HepG2 (cell line): ENCODE measurements around the gene LRRC45. TPM values are rescaled to one million over a fixed set of nuclear protein-coding genes. Genes with fewer than 3 reads are reported as not detected.
A peak's percentile ranks its signal among the peaks of the same experiment; 100 is the strongest.

ENCODE experiments used
- ATAC-seq: fragments of 200-7000 bp; cut with Tn5 transposase; 3 replicates; pipeline ENCODE4 v1.9.1; 2020; ENCODE audit warnings: mild to moderate bottlenecking, moderate library complexity
- BruUV-seq: library from RNA; stranded (reverse); fragments of 400-500 nt; replicated peaks from 2 replicates; lab custom pipeline; 2021; lab: Mats Ljungman, UMichigan
- CTCF ChIA-PET: fragments of 300-600 bp; formaldehyde crosslinking; extraction: SDS; loops from one replicate; lab custom pipeline; 2021; ENCODE audit warnings: low total read pairs, inconsistent platforms, low intra/inter-chr PET ratio; lab: Yijun Ruan, JAX
- POLR2A ChIA-PET: fragments of 350-600 bp; sonication (Branson Sonifier 250); formaldehyde crosslinking; loops from one replicate; lab custom pipeline; 2020; ENCODE audit warnings: antibody characterized with exemption, inconsistent platforms; lab: Yijun Ruan, JAX
- DNase-seq: peaks from one replicate; pipeline ENCODE4 v3.0.0-alpha.2; 2015; ENCODE audit warnings: low spot score
- FAIRE-seq: peaks from 3 replicates; lab custom pipeline; 2011; peaks lifted over from hg19 to GRCh38; lab: Jason Lieb, UNC
- H2AFZ ChIP-seq: one replicate; pipeline ENCODE4 v1.6.1; 2011; ENCODE audit warnings: low read length, inconsistent platforms
- H3K27ac ChIP-seq: fragments of 300-600 bp; 3 replicates; pipeline ENCODE4 v1.8.0; 2011; ENCODE audit warnings: mixed run types, mild to moderate bottlenecking, mixed read lengths, low read length, inconsistent platforms; ENCODE audit not compliant: insufficient read depth; ENCODE audit errors: extremely low read length
- H3K27me3 ChIP-seq, 2 experiments: fragments of 200-600 bp in 1 of 2; 2 replicates in 1 of 2; 3 replicates in 1 of 2; pipeline versions ENCODE4 v1.6.0 to v1.8.0; 2011; ENCODE audit warnings: low read length in 2 of 2, mild to moderate bottlenecking in 2 of 2, moderate library complexity in 2 of 2, inconsistent platforms in 1 of 2; ENCODE audit not compliant: insufficient read depth in 2 of 2, control insufficient read depth in 1 of 2
- H3K36me3 ChIP-seq, 2 experiments: fragments of 200-600 bp in 1 of 2; replicated peaks in 1 of 2; 2 replicates in 1 of 2; 3 replicates in 1 of 2; pipeline versions ENCODE4 v1.5.1 to v1.8.0; 2011; ENCODE audit warnings: low read length in 2 of 2, inconsistent platforms in 1 of 2; ENCODE audit not compliant: insufficient read depth in 2 of 2, control insufficient read depth in 1 of 2
- H3K4me1 ChIP-seq: 2 replicates; pipeline ENCODE4 v1.5.1; 2012; ENCODE audit warnings: low read length, inconsistent platforms; ENCODE audit not compliant: insufficient read depth
- H3K4me2 ChIP-seq: 2 replicates; pipeline ENCODE4 v1.6.0; 2011; ENCODE audit warnings: low read depth, low read length, inconsistent platforms
- H3K4me3 ChIP-seq, 3 experiments: fragments of 200-600 bp in 1 of 3; sonication (generic), shearing (Covaris generic) in 1 of 3; replicated peaks in 1 of 3; 2 replicates each; pipeline ENCODE4 v1.5.1; 2011 to 2016; ENCODE audit warnings: low read length in 3 of 3, inconsistent platforms in 2 of 3, low read depth in 2 of 3, mild to moderate bottlenecking in 2 of 3, control low read depth in 1 of 3, mixed read lengths in 1 of 3; ENCODE audit not compliant: insufficient read depth in 1 of 3
- H3K79me2 ChIP-seq: one replicate; pipeline ENCODE4 v1.6.1; 2011; ENCODE audit warnings: low read length, inconsistent platforms; ENCODE audit not compliant: insufficient read depth
- H3K9ac ChIP-seq: 2 replicates; pipeline ENCODE4 v1.6.0; 2011; ENCODE audit warnings: mild to moderate bottlenecking, low read depth, low read length, inconsistent platforms; ENCODE audit not compliant: insufficient read depth
- H3K9me3 ChIP-seq: 2 replicates; pipeline ENCODE4 v1.5.1; 2012; ENCODE audit warnings: mild to moderate bottlenecking, low read length
- H4K20me1 ChIP-seq: 2 replicates; pipeline ENCODE4 v1.6.0; 2011; ENCODE audit warnings: inconsistent platforms, mild to moderate bottlenecking, low read length, moderate library complexity; ENCODE audit not compliant: insufficient read depth
- FOSL2 ChIP-seq: sonication (generic); formaldehyde crosslinking; IDR thresholded peaks from 2 replicates; pipeline ENCODE4 v1.4.0; 2020; ENCODE audit warnings: missing genetic modification reagents
- GATAD1 ChIP-seq: IDR thresholded peaks from 2 replicates; pipeline ENCODE4 v1.6.1; 2016; ENCODE audit warnings: missing genetic modification reagents, missing compliant biosample characterization
- JUNB ChIP-seq: sonication (generic); formaldehyde crosslinking; IDR thresholded peaks from 2 replicates; pipeline ENCODE4 v1.8.0; 2022; ENCODE audit warnings: missing genetic modification reagents, mild to moderate bottlenecking, borderline replicate concordance
- KDM1A ChIP-seq: IDR thresholded peaks from 2 replicates; pipeline ENCODE4 v1.6.1; 2016; ENCODE audit warnings: missing compliant biosample characterization
- KLF13 ChIP-seq: sonication (generic); formaldehyde crosslinking; IDR thresholded peaks from 2 replicates; pipeline ENCODE4 v1.4.0; 2020; ENCODE audit warnings: mild to moderate bottlenecking, missing genetic modification reagents
- POLR2A ChIP-seq, 2 experiments: IDR thresholded peaks; 2 replicates each; pipeline ENCODE4 v1.6.1; 2011; ENCODE audit warnings: low read depth in 2 of 2, low read length in 2 of 2, mild to moderate bottlenecking in 1 of 2, moderate library complexity in 1 of 2; ENCODE audit not compliant: insufficient read depth in 1 of 2
- ZNF563 ChIP-seq: sonication (generic); formaldehyde crosslinking; IDR thresholded peaks from 2 replicates; pipeline ENCODE4 v1.8.0; 2022; ENCODE audit warnings: mild to moderate bottlenecking, moderate library complexity, missing genetic modification reagents
- ZZZ3 ChIP-seq: sonication (generic); formaldehyde crosslinking; IDR thresholded peaks from 2 replicates; pipeline ENCODE4 v1.4.0; 2020; ENCODE audit warnings: missing genetic modification reagents, mild to moderate bottlenecking, borderline replicate concordance
- WGBS: methylation state at CpG from one replicate; pipeline ENCODE4 v1.1.6; 2017; ENCODE audit warnings: low lambda C conversion rate; 5-methylcytosine and 5-hydroxymethylcytosine counted together
- in situ Hi-C: cut with HindIII; loops from 2 replicates; pipeline ENCODE4 v1.10.0; 2017; ENCODE audit warnings: low pct_unique_long_range_greater_than_20kb; ENCODE audit not compliant: extremely low pct_ligation_motif_present
- intact Hi-C: fragments of 100-400 bp; cut with micrococcal nuclease; formaldehyde crosslinking; loops from one replicate; pipeline ENCODE4 v1.10.0; 2022; ENCODE audit not compliant: unreplicated experiment
- polyA plus RNA-seq, 8 experiments: library from polyadenylated mRNA; depleted of rRNA in 3 of 8; stranded (reverse) in 7 of 8; unstranded in 1 of 8; fragments of >200 nt; fragmentation: Illumina TruSeq in 4 of 8; extraction: Trizol in 4 of 8; gene quantifications; 2 replicates each; pipeline versions ENCODE4 v1.2.1 to v1.2.3, GENCODE V29; 2011 to 2016; ENCODE audit warnings: low read depth in 4 of 8, missing spikeins in 1 of 8, mixed read lengths in 1 of 8; ENCODE audit not compliant: insufficient read depth in 1 of 8
- total RNA-seq, 5 experiments: library from RNA; depleted of rRNA; stranded (reverse); fragments of >200 nt; fragmentation: Illumina TruSeq; extraction: Trizol; gene quantifications; 2 replicates each; pipeline ENCODE4 v1.2.3, GENCODE V29; 2016; ENCODE audit warnings: low read depth in 1 of 5
- TF ChIP-seq, protein P1 (sequence below): sonication (generic); formaldehyde crosslinking; conservative IDR thresholded peaks from 2 replicates; pipeline ENCODE4 v1.4.0; 2020; ENCODE audit warnings: missing genetic modification reagents
- TF ChIP-seq, protein P2 (sequence below): sonication (generic); formaldehyde crosslinking; IDR thresholded peaks from 2 replicates; pipeline ENCODE4 v1.5.0; 2020; ENCODE audit warnings: missing genetic modification reagents
- TF ChIP-seq, protein P3 (sequence below): sonication (generic); formaldehyde crosslinking; IDR thresholded peaks from 2 replicates; pipeline ENCODE4 v1.4.0; 2020; ENCODE audit warnings: missing genetic modification reagents
- TF ChIP-seq, protein P4 (sequence below): sonication (generic); formaldehyde crosslinking; IDR thresholded peaks from 2 replicates; pipeline ENCODE4 v1.4.0; 2020; ENCODE audit warnings: missing genetic modification reagents, mild to moderate bottlenecking, borderline replicate concordance
- TF ChIP-seq, protein P5 (sequence below): sonication (generic); formaldehyde crosslinking; IDR thresholded peaks from 2 replicates; pipeline ENCODE4 v1.5.1; 2020; ENCODE audit warnings: mild to moderate bottlenecking, missing genetic modification reagents, borderline replicate concordance

LRRC45 gene
- total and polyA plus RNA-seq, 2 of the 13 experiments (the other 11 are each of a cell fraction or from before 2014, with no cell fraction given): 11.6 to 48.1 TPM

DNA sequence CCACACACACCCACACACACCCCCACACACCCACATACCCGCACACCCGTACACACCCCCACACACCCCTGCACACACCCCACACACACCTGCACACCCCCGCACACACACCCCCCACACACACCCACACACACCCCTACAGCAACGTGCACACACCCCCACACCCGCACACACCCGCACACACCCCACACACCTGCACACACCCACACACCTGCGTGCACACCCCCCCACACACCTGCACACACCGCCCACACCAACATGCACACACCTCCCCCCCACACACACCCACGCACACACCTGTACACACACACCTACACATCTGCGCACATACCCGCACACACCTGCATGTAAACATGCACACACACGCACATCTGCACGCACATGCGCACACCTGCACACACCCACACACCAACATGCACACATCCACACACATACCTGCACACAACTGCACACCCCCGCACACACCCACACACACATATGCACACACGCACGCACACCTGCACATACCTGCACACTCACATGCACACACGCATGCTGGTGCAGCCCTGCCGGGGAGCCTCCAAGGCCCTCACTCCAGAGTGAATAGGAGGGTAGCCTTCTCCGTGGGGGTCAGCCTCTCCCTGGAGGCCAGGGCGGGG, 38.2 kb upstream of the LRRC45 start:
- no peaks in the 10 kb centered on the region for H3K9me3 ChIP-seq
- no TSS peak for BruUV-seq
- DNase-seq: no peak
- 96% methylated on average over 21 of the region's 21 CpGs for WGBS
- H3K4me2 ChIP-seq: no peak overlapping the region
- H2AFZ ChIP-seq: no peak overlapping the region
- CTCF ChIA-PET: no interaction called here
- H3K79me2 ChIP-seq: peaks cover 7% of the 10 kb centered on the region
- H3K4me1 ChIP-seq: peaks cover 41% of the 10 kb centered on the region
- no peaks in the 10 kb centered on the region for H4K20me1 ChIP-seq
- H3K36me3 ChIP-seq: peaks cover 23 to 52% of the 10 kb centered on the region in 2 experiments
- peak; percentile 43 for FAIRE-seq
- in situ Hi-C loops: no loop called here
- POLR2A ChIA-PET: interaction anchor here (1.8 to 14.1 kb wide), 2 partner anchors 10 to 17 kb away, joined by 8 to 382 read pairs; no protein-coding TSS in a partner anchor
- ATAC-seq: no peak
- no peaks in the 10 kb centered on the region for H3K27me3 ChIP-seq
- no peak overlapping the region for H3K27ac ChIP-seq
- intact Hi-C loops: no loop called here
- H3K4me3 ChIP-seq: no peak overlapping the region
- H3K9ac ChIP-seq: no peak overlapping the region
- TF ChIP-seq ZNF563: no peak
- TF ChIP-seq POLR2A (IDR thresholded peaks at IDR 0.05; ENCODE audit: insufficient read depth in 1 of 2, low read depth in 2 of 2, low read length in 2 of 2): no peak
- TF ChIP-seq, protein P1, sequence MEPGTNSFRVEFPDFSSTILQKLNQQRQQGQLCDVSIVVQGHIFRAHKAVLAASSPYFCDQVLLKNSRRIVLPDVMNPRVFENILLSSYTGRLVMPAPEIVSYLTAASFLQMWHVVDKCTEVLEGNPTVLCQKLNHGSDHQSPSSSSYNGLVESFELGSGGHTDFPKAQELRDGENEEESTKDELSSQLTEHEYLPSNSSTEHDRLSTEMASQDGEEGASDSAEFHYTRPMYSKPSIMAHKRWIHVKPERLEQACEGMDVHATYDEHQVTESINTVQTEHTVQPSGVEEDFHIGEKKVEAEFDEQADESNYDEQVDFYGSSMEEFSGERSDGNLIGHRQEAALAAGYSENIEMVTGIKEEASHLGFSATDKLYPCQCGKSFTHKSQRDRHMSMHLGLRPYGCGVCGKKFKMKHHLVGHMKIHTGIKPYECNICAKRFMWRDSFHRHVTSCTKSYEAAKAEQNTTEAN (CRISPR knock-in tag): 0 out of 2 replicates have a peak, but pooled peaks have one; percentile 39
- TF ChIP-seq, protein P2, sequence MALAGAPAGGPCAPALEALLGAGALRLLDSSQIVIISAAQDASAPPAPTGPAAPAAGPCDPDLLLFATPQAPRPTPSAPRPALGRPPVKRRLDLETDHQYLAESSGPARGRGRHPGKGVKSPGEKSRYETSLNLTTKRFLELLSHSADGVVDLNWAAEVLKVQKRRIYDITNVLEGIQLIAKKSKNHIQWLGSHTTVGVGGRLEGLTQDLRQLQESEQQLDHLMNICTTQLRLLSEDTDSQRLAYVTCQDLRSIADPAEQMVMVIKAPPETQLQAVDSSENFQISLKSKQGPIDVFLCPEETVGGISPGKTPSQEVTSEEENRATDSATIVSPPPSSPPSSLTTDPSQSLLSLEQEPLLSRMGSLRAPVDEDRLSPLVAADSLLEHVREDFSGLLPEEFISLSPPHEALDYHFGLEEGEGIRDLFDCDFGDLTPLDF (CRISPR knock-in tag): no peak
- TF ChIP-seq FOSL2 (CRISPR knock-in tag): no peak
- TF ChIP-seq KLF13 (CRISPR knock-in tag): no peak
- TF ChIP-seq GATAD1 (CRISPR knock-in tag): no peak
- TF ChIP-seq, protein P3, sequence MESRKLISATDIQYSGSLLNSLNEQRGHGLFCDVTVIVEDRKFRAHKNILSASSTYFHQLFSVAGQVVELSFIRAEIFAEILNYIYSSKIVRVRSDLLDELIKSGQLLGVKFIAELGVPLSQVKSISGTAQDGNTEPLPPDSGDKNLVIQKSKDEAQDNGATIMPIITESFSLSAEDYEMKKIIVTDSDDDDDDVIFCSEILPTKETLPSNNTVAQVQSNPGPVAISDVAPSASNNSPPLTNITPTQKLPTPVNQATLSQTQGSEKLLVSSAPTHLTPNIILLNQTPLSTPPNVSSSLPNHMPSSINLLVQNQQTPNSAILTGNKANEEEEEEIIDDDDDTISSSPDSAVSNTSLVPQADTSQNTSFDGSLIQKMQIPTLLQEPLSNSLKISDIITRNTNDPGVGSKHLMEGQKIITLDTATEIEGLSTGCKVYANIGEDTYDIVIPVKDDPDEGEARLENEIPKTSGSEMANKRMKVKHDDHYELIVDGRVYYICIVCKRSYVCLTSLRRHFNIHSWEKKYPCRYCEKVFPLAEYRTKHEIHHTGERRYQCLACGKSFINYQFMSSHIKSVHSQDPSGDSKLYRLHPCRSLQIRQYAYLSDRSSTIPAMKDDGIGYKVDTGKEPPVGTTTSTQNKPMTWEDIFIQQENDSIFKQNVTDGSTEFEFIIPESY (CRISPR knock-in tag): no peak
- no peak for TF ChIP-seq KDM1A (CRISPR knock-in tag)
- peak; percentile 20; the same call in 1 of the 2 replicates for TF ChIP-seq JUNB (CRISPR knock-in tag)
- TF ChIP-seq, protein P4, sequence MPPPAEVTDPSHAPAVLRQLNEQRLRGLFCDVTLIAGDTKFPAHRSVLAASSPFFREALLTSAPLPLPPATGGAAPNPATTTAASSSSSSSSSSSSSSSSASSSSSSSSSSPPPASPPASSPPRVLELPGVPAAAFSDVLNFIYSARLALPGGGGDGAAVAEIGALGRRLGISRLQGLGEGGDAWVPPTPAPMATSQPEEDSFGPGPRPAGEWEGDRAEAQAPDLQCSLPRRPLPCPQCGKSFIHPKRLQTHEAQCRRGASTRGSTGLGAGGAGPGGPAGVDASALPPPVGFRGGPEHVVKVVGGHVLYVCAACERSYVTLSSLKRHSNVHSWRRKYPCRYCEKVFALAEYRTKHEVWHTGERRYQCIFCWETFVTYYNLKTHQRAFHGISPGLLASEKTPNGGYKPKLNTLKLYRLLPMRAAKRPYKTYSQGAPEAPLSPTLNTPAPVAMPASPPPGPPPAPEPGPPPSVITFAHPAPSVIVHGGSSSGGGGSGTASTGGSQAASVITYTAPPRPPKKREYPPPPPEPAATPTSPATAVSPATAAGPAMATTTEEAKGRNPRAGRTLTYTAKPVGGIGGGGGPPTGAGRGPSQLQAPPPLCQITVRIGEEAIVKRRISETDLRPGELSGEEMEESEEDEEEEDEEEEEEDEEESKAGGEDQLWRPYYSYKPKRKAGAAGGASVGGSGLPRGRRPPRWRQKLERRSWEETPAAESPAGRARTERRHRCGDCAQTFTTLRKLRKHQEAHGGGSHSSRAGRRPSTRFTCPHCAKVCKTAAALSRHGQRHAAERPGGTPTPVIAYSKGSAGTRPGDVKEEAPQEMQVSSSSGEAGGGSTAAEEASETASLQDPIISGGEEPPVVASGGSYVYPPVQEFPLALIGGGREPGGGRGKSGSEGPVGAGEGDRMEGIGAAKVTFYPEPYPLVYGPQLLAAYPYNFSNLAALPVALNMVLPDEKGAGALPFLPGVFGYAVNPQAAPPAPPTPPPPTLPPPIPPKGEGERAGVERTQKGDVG: no peak
- TF ChIP-seq ZZZ3 (CRISPR knock-in tag): no peak
- TF ChIP-seq, protein P5, sequence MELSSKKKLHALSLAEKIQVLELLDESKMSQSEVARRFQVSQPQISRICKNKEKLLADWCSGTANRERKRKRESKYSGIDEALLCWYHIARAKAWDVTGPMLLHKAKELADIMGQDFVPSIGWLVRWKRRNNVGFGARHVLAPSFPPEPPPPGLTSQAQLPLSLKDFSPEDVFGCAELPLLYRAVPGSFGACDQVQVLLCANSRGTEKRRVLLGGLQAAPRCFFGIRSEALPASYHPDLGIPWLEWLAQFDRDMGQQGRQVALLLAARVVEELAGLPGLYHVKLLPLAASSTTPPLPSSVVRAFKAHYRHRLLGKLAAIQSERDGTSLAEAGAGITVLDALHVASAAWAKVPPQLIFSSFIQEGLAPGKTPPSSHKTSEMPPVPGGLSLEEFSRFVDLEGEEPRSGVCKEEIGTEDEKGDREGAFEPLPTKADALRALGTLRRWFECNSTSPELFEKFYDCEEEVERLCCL (CRISPR knock-in tag): no peak
